Smooth muscle cell (in vitro differentiated cells): ENCODE data around the gene MYCN. TPM values are rescaled to one million over a fixed set of nuclear protein-coding genes. Genes with fewer than 3 reads are reported as not detected.
"Not testable (repeated sequence)": the region's sequence is repeated elsewhere in the genome, so short reads cannot be mapped to it uniquely, and the experiment has no call there.

Experiments used
- DNase-seq: peaks from one replicate; lab custom pipeline; 2025; ENCODE audit not compliant: unreplicated experiment; lab: John Stamatoyannopoulos, UW
- H2AFZ ChIP-seq: fragments of 200-600 bp; sonication (generic); 2 replicates; pipeline ENCODE4 v1.6.0; 2016; ENCODE audit warnings: antibody characterized with exemption, low read depth, mild to moderate bottlenecking
- H3F3A ChIP-seq: fragments of 200-600 bp; sonication (generic); 2 replicates; pipeline ENCODE4 v1.6.0; 2017; ENCODE audit warnings: antibody characterized with exemption, low read depth
- H3K27ac ChIP-seq: fragments of 200-600 bp; sonication (generic); 2 replicates; pipeline ENCODE4 v1.5.1; 2016; ENCODE audit warnings: low read depth, mild to moderate bottlenecking
- H3K27me3 ChIP-seq: fragments of 200-600 bp; sonication (generic); 2 replicates; pipeline ENCODE4 v1.6.1; 2016; ENCODE audit warnings: low read depth, mild to moderate bottlenecking
- H3K36me3 ChIP-seq: fragments of 200-600 bp; sonication (generic); 2 replicates; pipeline ENCODE4 v1.5.1; 2016; ENCODE audit warnings: low read depth
- H3K4me1 ChIP-seq: fragments of 200-600 bp; sonication (generic); 2 replicates; pipeline ENCODE4 v1.5.1; 2016; ENCODE audit warnings: low read depth
- H3K4me2 ChIP-seq: fragments of 200-600 bp; sonication (generic); 2 replicates; pipeline ENCODE4 v1.6.0; 2016; ENCODE audit warnings: mild to moderate bottlenecking
- H3K4me3 ChIP-seq: fragments of 200-600 bp; sonication (generic); 2 replicates; pipeline ENCODE4 v1.5.1; 2016; ENCODE audit warnings: mild to moderate bottlenecking
- H3K79me2 ChIP-seq: fragments of 200-600 bp; sonication (generic); 2 replicates; pipeline ENCODE4 v1.6.0; 2016; ENCODE audit warnings: low read depth, mild to moderate bottlenecking
- H3K9ac ChIP-seq: fragments of 200-600 bp; sonication (generic); 2 replicates; pipeline ENCODE4 v1.6.0; 2016; ENCODE audit warnings: low read depth
- H3K9me3 ChIP-seq: fragments of 200-600 bp; sonication (generic); replicated peaks from 2 replicates; pipeline ENCODE4 v1.5.1; 2016; ENCODE audit warnings: low read depth
- H4K20me1 ChIP-seq: fragments of 200-600 bp; sonication (generic); 2 replicates; pipeline ENCODE4 v1.6.0; 2016; ENCODE audit warnings: low read depth
- CTCF ChIP-seq: fragments of 200-600 bp; sonication (generic); IDR thresholded peaks from 2 replicates; pipeline ENCODE4 v1.5.1; 2017; ENCODE audit warnings: borderline replicate concordance, mild to moderate bottlenecking, antibody characterized with exemption; ENCODE audit not compliant: insufficient read depth, poor library complexity, severe bottlenecking
- WGBS: methylation state at CpG from one replicate; pipeline ENCODE4 v1.1.7; 2016; ENCODE audit warnings: low lambda C conversion rate; 5-methylcytosine and 5-hydroxymethylcytosine counted together
- polyA plus RNA-seq: library from polyadenylated mRNA; unstranded; fragments of >200 nt; fragmentation: Nextera tagmentation; extraction: Ambion mirVana; gene quantifications from 2 replicates; pipeline ENCODE4 v1.2.1, GENCODE V29; 2016
- total RNA-seq: library from RNA; depleted of rRNA; stranded (reverse); fragments of >200 nt; gene quantifications from 2 replicates; pipeline ENCODE4 v1.2.3, GENCODE V29; 2014

Gene MYCN
- total and polyA plus RNA-seq, 2 experiments from 2014 or later = 6.9 to 18.3 TPM

- DNase-seq = no peak
- 95% methylated on average over 4 of the region's 4 CpGs for WGBS
- H3K27me3 ChIP-seq = no peaks in the 10 kb centered on the region
These were observed 31.2 kb upstream of the MYCN start for GRCh38 chr2:15909157-15909556.

GRCh38 chr2:15909736-15910135 is 30.6 kb upstream of the MYCN start:
- DNase-seq = no peak
- H3K36me3 ChIP-seq = no peaks in the 10 kb centered on the region
- H3F3A ChIP-seq = no peaks in the 10 kb centered on the region
- WGBS = 98% methylated on average over 4 of the region's 4 CpGs
- no peaks in the 10 kb centered on the region for H4K20me1 ChIP-seq
- H3K4me3 ChIP-seq = no peak overlapping the region
- no peak overlapping the region for H3K4me2 ChIP-seq
- H3K27me3 ChIP-seq = no peaks in the 10 kb centered on the region
- H3K27ac ChIP-seq = no peak overlapping the region
- H3K9me3 ChIP-seq = no peaks in the 10 kb centered on the region
- no peak overlapping the region for H2AFZ ChIP-seq
- TF ChIP-seq CTCF = no peak
- no peak overlapping the region for H3K9ac ChIP-seq
- no peaks in the 10 kb centered on the region for H3K79me2 ChIP-seq
- no peaks in the 10 kb centered on the region for H3K4me1 ChIP-seq

More at GRCh38 chr2:15909157-15909556, 31.2 kb upstream of the MYCN start:
- Histone ChIP-seq H3K4me2 (no peak overlapping the region), H3K9ac (no peak overlapping the region), H3K79me2 (no peaks in the 10 kb centered on the region), H3K9me3 (no peaks in the 10 kb centered on the region), H3K4me1 (no peaks in the 10 kb centered on the region), H3K4me3 (no peak overlapping the region), H4K20me1 (no peaks in the 10 kb centered on the region), H2AFZ (no peak overlapping the region), H3F3A (no peaks in the 10 kb centered on the region), H3K36me3 (no peaks in the 10 kb centered on the region), H3K27ac (no peak overlapping the region)
- TF ChIP-seq CTCF = no peak

- H3K9ac ChIP-seq, H3K4me2 ChIP-seq, H3K27ac ChIP-seq, H2AFZ ChIP-seq, H3K4me1 ChIP-seq, DNase-seq, H3K79me2 ChIP-seq, H3K4me3 ChIP-seq, H3K27me3 ChIP-seq, H3K36me3 ChIP-seq, H3F3A ChIP-seq, H4K20me1 ChIP-seq, H3K9me3 ChIP-seq: not testable (repeated sequence)
- WGBS = 89% methylated on average over 3 of the region's 3 CpGs
These were observed 29.1 kb upstream of the MYCN start for GRCh38 chr2:15911270-15911669.

GRCh38 chr2:15911686-15912085 is 28.7 kb upstream of the MYCN start:
- no peak overlapping the region for H3K27ac ChIP-seq
- H3K9ac ChIP-seq = no peak overlapping the region
- no peak overlapping the region for H3K4me3 ChIP-seq
- H3K79me2 ChIP-seq = no peaks in the 10 kb centered on the region
- H3K4me2 ChIP-seq = peak overlapping the region; percentile 36
- no peak overlapping the region for H2AFZ ChIP-seq
- H3K9me3 ChIP-seq = no peaks in the 10 kb centered on the region
- DNase-seq = no peak
- TF ChIP-seq CTCF = no peak
- H3K36me3 ChIP-seq = no peaks in the 10 kb centered on the region
- no peaks in the 10 kb centered on the region for H4K20me1 ChIP-seq
- WGBS = 83% methylated on average over 3 of the region's 3 CpGs
- no peaks in the 10 kb centered on the region for H3K27me3 ChIP-seq
- H3K4me1 ChIP-seq = no peaks in the 10 kb centered on the region
- no peaks in the 10 kb centered on the region for H3F3A ChIP-seq
